ENCODE measurements around the gene P3H3.
A peak's percentile ranks its signal among the peaks of the same experiment; 100 is the strongest.
"Not testable (repeated sequence)": the region's sequence is repeated elsewhere in the genome, so short reads cannot be mapped to it uniquely, and the experiment has no call there.

Gene P3H3

DNA sequence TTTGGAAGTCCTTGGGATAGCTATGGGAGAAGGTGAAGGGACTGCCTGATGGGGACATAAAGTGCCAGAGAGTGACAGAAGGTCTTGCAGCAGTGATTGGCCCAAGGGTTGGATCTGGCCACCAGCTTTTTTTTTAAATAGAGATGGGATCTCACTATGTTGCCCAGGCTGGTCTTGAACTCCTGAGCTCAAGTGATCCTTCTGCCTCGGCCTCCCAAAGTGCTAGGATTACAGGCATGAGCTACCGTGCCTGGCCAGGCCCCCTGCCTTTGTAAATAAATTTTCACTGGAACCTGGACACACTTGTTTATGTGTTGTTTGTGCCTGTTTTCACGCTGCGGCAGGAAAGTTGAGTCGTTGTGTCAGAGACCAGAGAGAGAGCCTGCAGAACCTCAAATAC is 37.1 kb downstream of the P3H3 start:
- H3K9me3 ChIP-seq (ENCODE audit: control insufficient read depth, low read depth, low read length); H3K27me3 ChIP-seq (ENCODE audit: control insufficient read depth, insufficient read depth, low read length); H3K9ac ChIP-seq (ENCODE audit: low read length); H3K4me3 ChIP-seq (ENCODE audit: low read length); H3K27ac ChIP-seq (ENCODE audit: low read length): not testable (repeated sequence)
- H3K36me3 ChIP-seq (ENCODE audit: control insufficient read depth, low read depth, low read length) = peaks cover 57% of the 10 kb centered on the region
- peaks cover 18% of the 10 kb centered on the region for H3K4me1 ChIP-seq (ENCODE audit: control insufficient read depth, low read depth, low read length)

DNA sequence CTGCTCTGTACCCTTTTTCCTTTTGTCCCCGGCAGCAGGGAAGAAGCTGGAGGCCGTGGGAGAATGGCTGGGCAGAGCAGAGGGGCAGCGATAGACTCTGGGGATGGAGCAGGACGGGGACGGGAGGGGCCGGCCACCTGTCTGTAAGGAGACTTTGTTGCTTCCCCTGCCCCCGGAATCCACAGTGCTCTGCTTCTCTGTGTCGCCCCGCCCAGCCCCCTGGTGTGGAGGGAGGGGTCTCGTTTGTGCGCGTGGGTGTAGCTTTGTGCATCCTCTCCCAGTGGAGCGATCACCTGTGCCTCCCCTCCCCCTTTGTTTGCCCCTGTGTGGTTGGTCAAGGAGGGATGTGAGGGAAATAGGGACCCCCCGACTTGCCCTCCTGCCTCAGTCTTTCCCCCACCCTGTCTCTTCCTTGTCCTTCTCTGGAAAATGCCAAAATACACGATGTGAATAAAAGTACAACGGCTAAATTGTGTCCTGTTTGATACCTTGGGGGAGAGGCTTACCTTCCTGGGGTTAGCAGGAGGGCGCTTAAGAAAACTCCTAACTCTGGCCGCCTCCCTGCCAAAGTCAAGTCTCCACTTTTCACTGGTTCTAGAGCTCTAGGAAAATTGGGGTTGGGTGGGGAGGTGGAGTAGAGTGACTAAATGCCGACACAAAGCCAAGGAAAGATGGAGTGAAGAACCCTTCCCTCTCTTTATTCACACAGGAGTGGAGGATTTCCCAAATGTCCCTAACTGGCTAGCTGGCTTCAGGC is 38.1 kb downstream of the P3H3 start:
- H3K36me3 ChIP-seq (ENCODE audit: control insufficient read depth, low read depth, low read length) = peaks cover 57% of the 10 kb centered on the region
- peaks cover 18% of the 10 kb centered on the region for H3K4me1 ChIP-seq (ENCODE audit: control insufficient read depth, low read depth, low read length)
- H3K4me3 ChIP-seq (ENCODE audit: low read length) = peak overlapping the region; percentile 73
- peak overlapping the region; percentile 58 for H3K9ac ChIP-seq (ENCODE audit: low read length)
- no peaks in the 10 kb centered on the region for H3K9me3 ChIP-seq (ENCODE audit: control insufficient read depth, low read depth, low read length)
- peak overlapping the region; percentile 24 for H3K27ac ChIP-seq (ENCODE audit: low read length)
- no peaks in the 10 kb centered on the region for H3K27me3 ChIP-seq (ENCODE audit: control insufficient read depth, insufficient read depth, low read length)

DNA sequence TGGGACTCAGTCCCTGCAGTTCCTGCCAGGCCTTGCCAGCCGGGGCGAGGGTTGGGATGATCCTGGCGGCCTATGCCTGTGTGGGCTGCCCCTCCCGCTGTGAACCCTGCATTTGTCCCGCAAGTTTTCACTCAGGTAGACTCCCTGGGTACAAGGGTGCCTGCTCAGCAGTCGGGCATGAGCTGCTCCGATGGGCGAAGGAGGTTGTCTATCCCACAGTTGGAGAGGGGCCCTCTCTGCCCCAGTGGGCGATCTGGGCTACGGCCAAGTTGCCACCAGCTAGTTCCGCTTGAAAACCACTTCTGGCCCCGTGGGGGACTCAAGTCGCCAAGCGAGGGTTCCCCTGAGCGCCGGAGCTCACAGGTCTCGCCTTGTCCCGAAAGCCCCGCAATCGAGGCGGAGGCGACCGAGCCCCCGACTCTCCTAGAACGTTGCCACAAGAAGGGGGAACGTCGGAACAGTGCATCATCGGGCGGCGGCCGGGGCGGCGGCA is 38.8 kb downstream of the P3H3 start:
- peak overlapping the region; percentile 58 for H3K9ac ChIP-seq (ENCODE audit: low read length)
- H3K4me1 ChIP-seq (ENCODE audit: control insufficient read depth, low read depth, low read length) = peaks cover 18% of the 10 kb centered on the region
- H3K9me3 ChIP-seq (ENCODE audit: control insufficient read depth, low read depth, low read length) = no peaks in the 10 kb centered on the region
- peak overlapping the region; percentile 73 for H3K4me3 ChIP-seq (ENCODE audit: low read length)
- peaks cover 51% of the 10 kb centered on the region for H3K36me3 ChIP-seq (ENCODE audit: control insufficient read depth, low read depth, low read length)
- H3K27ac ChIP-seq (ENCODE audit: low read length) = peak overlapping the region; percentile 24
- H3K27me3 ChIP-seq (ENCODE audit: control insufficient read depth, insufficient read depth, low read length) = no peaks in the 10 kb centered on the region

DNA sequence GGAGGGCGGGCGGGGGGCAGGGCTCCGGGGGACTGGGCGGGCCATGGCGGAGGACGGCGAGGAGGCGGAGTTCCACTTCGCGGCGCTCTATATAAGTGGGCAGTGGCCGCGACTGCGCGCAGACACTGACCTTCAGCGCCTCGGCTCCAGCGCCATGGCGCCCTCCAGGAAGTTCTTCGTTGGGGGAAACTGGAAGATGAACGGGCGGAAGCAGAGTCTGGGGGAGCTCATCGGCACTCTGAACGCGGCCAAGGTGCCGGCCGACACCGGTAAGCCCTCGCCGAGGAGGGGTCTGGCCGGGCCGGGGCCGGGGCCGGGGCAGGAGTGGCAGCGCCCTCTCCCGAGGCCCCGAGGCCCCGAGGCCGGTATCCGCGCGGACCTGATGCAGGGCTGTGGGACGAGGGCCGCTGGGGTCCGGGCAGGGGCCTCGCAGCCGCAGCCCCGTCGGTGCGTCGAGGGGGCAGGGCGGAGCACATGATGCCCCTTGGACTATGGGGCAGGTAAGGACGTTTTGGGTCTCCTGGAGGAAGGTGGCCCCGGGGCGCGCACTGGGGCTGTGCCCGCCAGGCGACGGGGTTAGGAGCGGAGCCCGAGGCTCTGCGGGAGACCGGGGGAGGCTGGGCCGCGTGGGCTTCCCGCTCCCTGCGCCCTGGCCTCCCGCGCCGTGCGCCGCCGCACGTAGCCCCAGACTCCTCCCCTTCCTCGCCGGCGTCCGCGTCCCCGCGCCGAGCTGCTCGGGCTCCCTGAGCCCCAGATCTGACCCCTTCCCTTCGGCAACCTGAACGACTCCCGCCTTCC is 39.4 kb downstream of the P3H3 start, which contains the start of gene TPI1:
Gene TPI1, plus strand, starts transcription at position 119 of the 798 bp plus-strand sequence. Its CDS starts 36 bp downstream, at position 155.
- H3K4me1 ChIP-seq (ENCODE audit: control insufficient read depth, low read depth, low read length) = peaks cover 18% of the 10 kb centered on the region
- peak within 1 kb of the TSS; percentile 90 for H3K9ac ChIP-seq (ENCODE audit: low read length)
- H3K4me3 ChIP-seq (ENCODE audit: low read length) = peak within 1 kb of the TSS; percentile 73
- H3K9me3 ChIP-seq (ENCODE audit: control insufficient read depth, low read depth, low read length) = no peaks in the 10 kb centered on the region
- H3K27ac ChIP-seq (ENCODE audit: low read length) = peak within 1 kb of the TSS; percentile 65
- H3K36me3 ChIP-seq (ENCODE audit: control insufficient read depth, low read depth, low read length) = peaks cover 45% of the 10 kb centered on the region
- no peaks in the 10 kb centered on the region for H3K27me3 ChIP-seq (ENCODE audit: control insufficient read depth, insufficient read depth, low read length)

DNA sequence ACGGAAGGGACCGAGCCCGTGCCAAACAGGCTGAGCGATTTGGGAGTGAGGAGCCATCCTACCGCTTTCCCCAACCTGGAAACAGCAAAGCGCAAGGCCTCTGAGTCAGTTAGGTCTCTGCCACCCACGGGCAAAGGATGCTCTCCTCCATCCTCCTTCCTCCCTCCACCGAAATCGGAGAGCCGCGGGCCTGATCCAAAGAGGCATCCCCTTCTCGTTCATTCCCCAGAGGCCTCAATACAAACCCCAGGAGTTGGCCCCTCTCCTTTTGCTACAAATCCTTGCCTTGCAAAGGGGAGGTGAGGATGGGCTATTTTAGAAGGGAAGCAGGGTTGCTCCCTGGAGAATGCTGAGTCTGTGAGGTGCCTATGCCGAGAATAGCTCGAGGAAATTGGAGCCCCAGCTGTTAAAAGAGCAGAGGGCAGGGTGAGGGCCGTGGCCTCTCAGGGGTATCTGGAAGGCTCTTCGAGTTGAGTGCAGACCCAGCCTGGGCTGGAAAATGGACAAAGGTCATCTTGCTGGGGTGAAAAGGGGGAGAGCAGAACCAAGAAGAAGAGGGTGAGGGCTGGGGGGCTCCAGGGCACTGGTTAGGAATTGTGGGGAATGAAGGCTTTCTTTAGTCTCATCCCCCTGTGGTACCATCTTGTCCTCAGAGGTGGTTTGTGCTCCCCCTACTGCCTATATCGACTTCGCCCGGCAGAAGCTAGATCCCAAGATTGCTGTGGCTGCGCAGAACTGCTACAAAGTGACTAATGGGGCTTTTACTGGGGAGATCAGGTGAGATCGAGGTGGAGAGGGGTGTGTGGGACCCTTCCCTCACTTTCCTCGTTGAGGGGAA is 40.2 kb downstream of the P3H3 start:
- peaks cover 18% of the 10 kb centered on the region for H3K4me1 ChIP-seq (ENCODE audit: control insufficient read depth, low read depth, low read length)
- peaks cover 38% of the 10 kb centered on the region for H3K36me3 ChIP-seq (ENCODE audit: control insufficient read depth, low read depth, low read length)

DNA sequence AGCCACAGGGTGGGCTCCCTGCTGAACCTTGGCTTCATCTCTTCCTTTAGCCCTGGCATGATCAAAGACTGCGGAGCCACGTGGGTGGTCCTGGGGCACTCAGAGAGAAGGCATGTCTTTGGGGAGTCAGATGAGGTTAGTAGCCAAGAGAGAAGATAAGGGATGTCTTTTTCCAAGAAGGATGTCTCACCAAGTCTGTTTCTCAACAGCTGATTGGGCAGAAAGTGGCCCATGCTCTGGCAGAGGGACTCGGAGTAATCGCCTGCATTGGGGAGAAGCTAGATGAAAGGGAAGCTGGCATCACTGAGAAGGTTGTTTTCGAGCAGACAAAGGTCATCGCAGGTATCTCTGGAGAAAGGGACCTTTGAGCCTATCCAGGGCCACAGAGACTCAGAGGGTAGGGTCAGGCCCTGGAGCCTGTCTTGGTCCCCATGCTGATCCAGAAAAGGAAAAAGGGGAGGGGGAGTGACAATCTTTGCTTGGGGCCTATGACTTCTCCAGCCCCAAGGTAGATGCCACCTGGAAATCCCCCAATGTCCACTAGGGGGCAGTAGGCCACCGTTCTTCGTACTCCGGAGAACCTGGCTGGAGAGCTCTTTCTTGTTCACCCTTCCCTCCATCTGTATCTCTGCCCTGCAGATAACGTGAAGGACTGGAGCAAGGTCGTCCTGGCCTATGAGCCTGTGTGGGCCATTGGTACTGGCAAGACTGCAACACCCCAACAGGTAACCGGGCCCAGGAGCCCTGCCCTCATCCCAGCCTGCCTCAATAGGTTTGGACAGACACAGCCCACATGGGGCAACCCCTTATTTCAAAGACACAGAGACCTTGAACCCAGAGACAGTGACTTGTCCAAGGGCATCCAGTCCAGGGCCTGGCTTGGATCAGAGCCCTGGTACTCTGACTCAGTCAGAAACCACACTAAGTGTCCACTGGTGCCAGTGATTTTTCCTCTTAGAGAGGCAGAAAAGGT is 41.1 kb downstream of the P3H3 start:
- H3K27me3 ChIP-seq (ENCODE audit: control insufficient read depth, insufficient read depth, low read length) = no peaks in the 10 kb centered on the region
- peak overlapping the region; percentile 73 for H3K4me3 ChIP-seq (ENCODE audit: low read length)
- no peak overlapping the region for H3K9ac ChIP-seq (ENCODE audit: low read length)
- peaks cover 22% of the 10 kb centered on the region for H3K4me1 ChIP-seq (ENCODE audit: control insufficient read depth, low read depth, low read length)
- no peaks in the 10 kb centered on the region for H3K9me3 ChIP-seq (ENCODE audit: control insufficient read depth, low read depth, low read length)
- H3K36me3 ChIP-seq (ENCODE audit: control insufficient read depth, low read depth, low read length) = peaks cover 32% of the 10 kb centered on the region
- no peak overlapping the region for H3K27ac ChIP-seq (ENCODE audit: low read length)

More for the DNA sequence above, 40.2 kb downstream of the P3H3 start:
- no peaks in the 10 kb centered on the region for H3K27me3 ChIP-seq (ENCODE audit: control insufficient read depth, insufficient read depth, low read length)
- H3K27ac ChIP-seq (ENCODE audit: low read length) = no peak overlapping the region
- peak overlapping the region; percentile 90 for H3K9ac ChIP-seq (ENCODE audit: low read length)
- no peaks in the 10 kb centered on the region for H3K9me3 ChIP-seq (ENCODE audit: control insufficient read depth, low read depth, low read length)
- H3K4me3 ChIP-seq (ENCODE audit: low read length) = peak overlapping the region; percentile 73

DNA sequence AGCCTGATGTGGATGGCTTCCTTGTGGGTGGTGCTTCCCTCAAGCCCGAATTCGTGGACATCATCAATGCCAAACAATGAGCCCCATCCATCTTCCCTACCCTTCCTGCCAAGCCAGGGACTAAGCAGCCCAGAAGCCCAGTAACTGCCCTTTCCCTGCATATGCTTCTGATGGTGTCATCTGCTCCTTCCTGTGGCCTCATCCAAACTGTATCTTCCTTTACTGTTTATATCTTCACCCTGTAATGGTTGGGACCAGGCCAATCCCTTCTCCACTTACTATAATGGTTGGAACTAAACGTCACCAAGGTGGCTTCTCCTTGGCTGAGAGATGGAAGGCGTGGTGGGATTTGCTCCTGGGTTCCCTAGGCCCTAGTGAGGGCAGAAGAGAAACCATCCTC is 42.1 kb downstream of the P3H3 start:
- not testable (repeated sequence) for H3K27ac ChIP-seq (ENCODE audit: low read length); H3K4me3 ChIP-seq (ENCODE audit: low read length); H3K27me3 ChIP-seq (ENCODE audit: control insufficient read depth, insufficient read depth, low read length); H3K9ac ChIP-seq (ENCODE audit: low read length); H3K9me3 ChIP-seq (ENCODE audit: control insufficient read depth, low read depth, low read length)
- peaks cover 22% of the 10 kb centered on the region for H3K4me1 ChIP-seq (ENCODE audit: control insufficient read depth, low read depth, low read length)
- H3K36me3 ChIP-seq (ENCODE audit: control insufficient read depth, low read depth, low read length) = peaks cover 25% of the 10 kb centered on the region

DNA sequence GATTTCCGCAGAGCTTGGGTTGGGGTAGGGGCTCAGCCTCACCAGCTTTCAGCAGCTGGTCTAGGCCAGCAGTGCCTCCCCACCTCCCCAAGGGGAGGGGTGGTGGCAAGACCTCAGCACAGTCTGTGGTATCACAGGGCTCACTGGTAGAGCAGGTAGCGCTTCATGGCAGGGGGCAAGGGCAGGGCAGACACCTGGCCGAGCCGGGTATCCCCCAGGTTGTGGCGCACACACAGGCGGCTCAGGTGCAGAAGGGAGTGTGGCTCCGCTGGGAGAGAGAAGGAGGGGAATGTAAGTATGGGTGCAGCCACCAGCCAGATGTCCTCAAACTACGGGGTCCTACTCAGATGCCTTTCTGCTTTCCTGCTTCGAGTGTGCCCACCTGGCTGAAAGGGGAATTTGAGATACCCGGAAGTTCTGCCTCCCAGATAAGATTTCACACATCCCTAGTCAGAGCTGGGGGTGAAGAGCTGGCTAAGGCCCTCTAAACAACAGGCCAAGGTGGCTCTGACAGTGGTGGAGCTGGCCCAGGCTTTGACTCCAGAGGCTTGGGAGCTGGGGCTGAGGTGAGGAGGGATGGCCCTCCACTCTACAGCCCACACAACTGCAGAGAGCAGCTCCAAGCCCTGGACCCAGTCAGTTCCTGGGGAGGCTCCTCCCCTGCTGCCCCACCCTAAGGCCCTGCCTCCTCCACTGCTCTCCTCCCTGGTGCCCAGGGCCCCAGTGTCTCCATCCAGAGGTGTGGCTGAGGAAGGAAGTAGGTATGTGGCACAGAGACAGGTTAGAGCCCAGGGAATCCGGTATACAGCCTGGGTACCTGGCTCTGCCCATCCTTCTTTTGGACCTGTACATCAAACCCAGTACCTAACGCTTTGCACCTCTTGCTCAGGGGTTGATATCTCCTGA is 43.1 kb downstream of the P3H3 start:
- H3K27me3 ChIP-seq (ENCODE audit: control insufficient read depth, insufficient read depth, low read length) = no peaks in the 10 kb centered on the region
- H3K9me3 ChIP-seq (ENCODE audit: control insufficient read depth, low read depth, low read length) = no peaks in the 10 kb centered on the region
- peaks cover 13% of the 10 kb centered on the region for H3K4me1 ChIP-seq (ENCODE audit: control insufficient read depth, low read depth, low read length)
- peaks cover 19% of the 10 kb centered on the region for H3K36me3 ChIP-seq (ENCODE audit: control insufficient read depth, low read depth, low read length)
- H3K4me3 ChIP-seq (ENCODE audit: low read length) = peak overlapping the region; percentile 83
- H3K9ac ChIP-seq (ENCODE audit: low read length) = no peak overlapping the region
- no peak overlapping the region for H3K27ac ChIP-seq (ENCODE audit: low read length)

DNA sequence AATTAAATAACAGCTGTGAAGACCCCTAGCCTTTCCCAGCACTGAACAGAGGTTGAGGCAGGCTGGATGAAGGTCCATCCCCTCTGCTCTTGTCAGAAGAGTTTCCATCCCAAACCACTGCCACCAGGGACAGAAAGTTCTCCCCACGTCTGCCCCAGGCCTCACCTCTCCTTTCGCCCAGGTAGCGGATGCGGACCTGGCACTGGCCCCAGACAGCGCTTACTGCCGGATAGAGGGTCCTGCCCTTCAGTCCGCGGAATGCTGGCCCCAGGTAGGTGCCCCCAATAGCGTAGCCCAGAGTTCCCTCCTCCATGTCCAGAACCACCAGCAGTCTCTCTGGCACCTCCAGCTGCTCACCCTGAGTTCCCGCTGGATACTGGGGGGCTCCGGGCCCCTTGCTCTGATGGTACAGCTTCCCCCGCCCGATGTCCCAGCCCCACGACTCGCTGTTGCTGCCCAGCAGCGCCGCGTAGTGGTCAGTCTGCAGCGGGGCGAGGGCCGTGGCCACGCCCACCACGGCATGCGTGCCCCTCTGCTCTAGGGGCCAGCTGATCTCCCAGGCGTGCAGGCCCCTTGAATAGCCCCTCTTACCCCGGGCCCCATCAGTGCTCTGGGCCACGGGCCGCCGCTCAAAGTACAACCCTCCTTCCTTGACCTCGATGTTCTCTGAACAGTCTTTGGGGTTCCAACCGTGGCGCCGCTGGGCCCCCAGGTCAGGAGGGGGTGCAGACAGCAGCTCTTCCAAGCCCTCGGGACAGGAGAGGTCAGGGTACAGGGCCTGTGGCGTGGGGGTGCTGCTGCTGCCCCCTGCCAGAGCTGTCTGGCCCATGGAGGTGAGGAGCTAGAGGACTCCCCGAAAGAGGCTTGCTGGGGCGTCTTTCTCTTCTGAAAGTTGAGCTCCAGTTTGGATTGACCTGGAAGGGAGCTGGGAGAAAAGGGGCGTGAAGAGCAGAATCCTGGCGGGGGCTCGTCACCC is 44.2 kb downstream of the P3H3 start:
- peak overlapping the region; percentile 55 for H3K9ac ChIP-seq (ENCODE audit: low read length)
- H3K4me3 ChIP-seq (ENCODE audit: low read length) = peak overlapping the region; percentile 83
- H3K36me3 ChIP-seq (ENCODE audit: control insufficient read depth, low read depth, low read length) = peaks cover 19% of the 10 kb centered on the region
- H3K27me3 ChIP-seq (ENCODE audit: control insufficient read depth, insufficient read depth, low read length) = no peaks in the 10 kb centered on the region
- peaks cover 7% of the 10 kb centered on the region for H3K4me1 ChIP-seq (ENCODE audit: control insufficient read depth, low read depth, low read length)
- no peaks in the 10 kb centered on the region for H3K9me3 ChIP-seq (ENCODE audit: control insufficient read depth, low read depth, low read length)
- H3K27ac ChIP-seq (ENCODE audit: low read length) = no peak overlapping the region

Data from iPS-18a (cell line).